Sigmoid colon (tissue), 7 donors: ENCODE measurements around the gene DCLK3. TPM values are rescaled to one million over a fixed set of nuclear protein-coding genes. Genes with fewer than 3 reads are reported as not detected.
A peak's percentile ranks its signal among the peaks of the same experiment; 100 is the strongest.

Experiments
- DNase-seq: peaks from one replicate; pipeline ENCODE4 v3.0.0-alpha.2; 2019
- H3K27ac ChIP-seq, 4 donors: fragments of 200-600 bp; sonication (generic); one replicate each; pipeline ENCODE4 v1.5.1; 2016 to 2019; ENCODE audit warnings: mild to moderate bottlenecking in 1 of 4
- H3K27me3 ChIP-seq, 3 donors: fragments of 200-600 bp; sonication (generic); one replicate each; pipeline ENCODE4 v1.5.1; 2019; ENCODE audit warnings: mild to moderate bottlenecking in 1 of 3
- H3K36me3 ChIP-seq, 4 donors: fragments of 200-600 bp; sonication (generic); one replicate each; pipeline ENCODE4 v1.5.1; 2016 to 2019
- H3K4me1 ChIP-seq, 4 donors: fragments of 200-600 bp; sonication (generic); one replicate each; pipeline ENCODE4 v1.5.1; 2017 to 2019
- H3K4me3 ChIP-seq, 4 donors: fragments of 200-600 bp; sonication (generic); one replicate each; pipeline ENCODE4 v1.5.1; 2017 to 2019; ENCODE audit warnings: mild to moderate bottlenecking in 2 of 4, moderate library complexity in 1 of 4
- H3K9me3 ChIP-seq, 4 donors: fragments of 200-600 bp in 3 of 4; sonication (generic) in 3 of 4; one replicate each; pipeline versions ENCODE4 v1.5.1 to v1.6.1; 2013 to 2019
- CTCF ChIP-seq, 4 experiments: fragments of 450-650 bp in 3 of 4; fragments of 200-600 bp in 1 of 4; IDR thresholded peaks; one replicate each; pipeline ENCODE4 v1.5.1; 2016 to 2019; ENCODE audit warnings: antibody characterized with exemption in 4 of 4, mild to moderate bottlenecking in 3 of 4, moderate library complexity in 2 of 4
- EP300 ChIP-seq, 4 donors: sonication (generic); formaldehyde crosslinking; IDR thresholded peaks; one replicate each; pipeline ENCODE4 v1.6.1; 2017; ENCODE audit warnings: antibody characterized with exemption in 4 of 4
- POLR2A ChIP-seq, 2 donors: fragments of 450-650 bp; IDR thresholded peaks; one replicate each; pipeline ENCODE4 v1.6.1; 2016; ENCODE audit warnings: antibody characterized with exemption in 2 of 2, mild to moderate bottlenecking in 2 of 2, moderate library complexity in 2 of 2
- POLR2AphosphoS5 ChIP-seq, 4 donors: sonication (generic); formaldehyde crosslinking; IDR thresholded peaks; one replicate each; pipeline ENCODE4 v1.6.1; 2017; ENCODE audit warnings: antibody characterized with exemption in 4 of 4
- WGBS, 2 donors: extraction: QIAGEN DNeasy Blood & Tissue Kit; methylation state at CpG; one replicate each; pipeline ENCODE4 v1.1.7; 2013; 5-methylcytosine and 5-hydroxymethylcytosine counted together
- intact Hi-C: fragments of 100-400 bp; cut with DNase I; formaldehyde crosslinking; loops from one replicate; pipeline ENCODE4 v1.15.1; 2023
- polyA plus RNA-seq, 3 donors: library from polyadenylated mRNA; stranded (reverse); fragments of 200-250 nt; gene quantifications; one replicate each; pipeline ENCODE4 v1.2.3, GENCODE V29; 2013
- total RNA-seq, 4 donors: library from RNA; depleted of rRNA; stranded (reverse); fragments of >200 nt; gene quantifications; one replicate each; pipeline ENCODE4 v1.1.0, GENCODE V29; 2016
- donor health status: healthy with polysubstance abuse.
- donor health status: Bipolar disorder and iron deficiency.
- donor health status: healthy.

DCLK3 gene
- total and polyA plus RNA-seq, 7 donors: 0.12 to 0.36 (median 0.23) TPM; not detected in 2

GRCh38 chr3:36707623-36708409 is 56.5 kb downstream of the DCLK3 start:
- Histone ChIP-seq H3K9me3 (no peaks in the 10 kb centered on the region), H3K4me1 (no peaks in the 10 kb centered on the region), H3K27me3 (no peaks in the 10 kb centered on the region), H3K36me3 (no peaks in the 10 kb centered on the region), H3K27ac (no peak overlapping the region), H3K4me3 (no peak overlapping the region)
- no peak for DNase-seq
- intact Hi-C loops: no loop called here
- WGBS, 2 donors: 50 to 56% methylated on average over 6 of the region's 6 CpGs
- no peak for TF ChIP-seq POLR2AphosphoS5 (IDR thresholded peaks at IDR 0.05)

GRCh38 chr3:36705015-36705414 is 59.3 kb downstream of the DCLK3 start:
- intact Hi-C loops: no loop called here
- Histone ChIP-seq H3K9me3 (no peaks in the 10 kb centered on the region), H3K27ac (no peak overlapping the region), H3K36me3 (no peaks in the 10 kb centered on the region), H3K4me1 (no peaks in the 10 kb centered on the region), H3K4me3 (no peak overlapping the region), H3K27me3 (no peaks in the 10 kb centered on the region)
- TF ChIP-seq CTCF (IDR thresholded peaks at IDR 0.05) (no peak), POLR2AphosphoS5 (IDR thresholded peaks at IDR 0.05) (no peak), POLR2A (IDR thresholded peaks at IDR 0.05) (no peak), EP300 (IDR thresholded peaks at IDR 0.05) (no peak)
- no peak for DNase-seq
- WGBS, 2 donors: 58 to 76% methylated on average over 8 of the region's 8 CpGs

- intact Hi-C loops: loop anchor here (5.0 kb wide), 1 partner anchor 582 kb away; no protein-coding TSS in a partner anchor
Measured at GRCh38 chr3:36704280-36704679, 60.1 kb downstream of the DCLK3 start.

GRCh38 chr3:36701249-36701572 is 63.1 kb downstream of the DCLK3 start:
- no peak overlapping the region for H3K4me3 ChIP-seq
- WGBS, 2 donors: 52 to 71% methylated on average over 2 of the region's 2 CpGs
- H3K4me1 ChIP-seq: peaks cover 0 to 12% (median 0%) of the 10 kb centered on the region in 4 donors
- DNase-seq: no peak
- no peaks in the 10 kb centered on the region for H3K27me3 ChIP-seq
- no peak overlapping the region for H3K27ac ChIP-seq
- intact Hi-C loops: loop anchor here (1.0 to 5.0 kb wide), 2 partner anchors 579 to 735 kb away; no protein-coding TSS in a partner anchor
- no peaks in the 10 kb centered on the region for H3K36me3 ChIP-seq
- H3K9me3 ChIP-seq: no peaks in the 10 kb centered on the region
- TF ChIP-seq CTCF (IDR thresholded peaks at IDR 0.05): no peak
- TF ChIP-seq EP300 (IDR thresholded peaks at IDR 0.05): no peak
- no peak for TF ChIP-seq POLR2AphosphoS5 (IDR thresholded peaks at IDR 0.05)
- no peak for TF ChIP-seq POLR2A (IDR thresholded peaks at IDR 0.05)

More at GRCh38 chr3:36704280-36704679, 60.1 kb downstream of the DCLK3 start:
- H3K27ac ChIP-seq: no peak overlapping the region
- 80 to 87% methylated on average over 4 of the region's 4 CpGs for WGBS, 2 donors
- no peaks in the 10 kb centered on the region for H3K4me1 ChIP-seq
- H3K9me3 ChIP-seq: no peaks in the 10 kb centered on the region
- H3K27me3 ChIP-seq: no peaks in the 10 kb centered on the region
- TF ChIP-seq POLR2A (IDR thresholded peaks at IDR 0.05) (no peak), EP300 (IDR thresholded peaks at IDR 0.05) (no peak)
- H3K36me3 ChIP-seq: no peaks in the 10 kb centered on the region
- H3K4me3 ChIP-seq: no peak overlapping the region
- DNase-seq: no peak

- no peak for DNase-seq
- TF ChIP-seq CTCF (IDR thresholded peaks at IDR 0.05) (peak; percentile 46 to 82 (median 66)), POLR2AphosphoS5 (IDR thresholded peaks at IDR 0.05) (no peak), POLR2A (IDR thresholded peaks at IDR 0.05) (no peak)
- no peaks in the 10 kb centered on the region for H3K9me3 ChIP-seq
- H3K4me3 ChIP-seq: no peak overlapping the region
- no peaks in the 10 kb centered on the region for H3K27me3 ChIP-seq
- WGBS, 2 donors: 2 to 9% methylated on average over 3 of the region's 3 CpGs
- no peak overlapping the region for H3K27ac ChIP-seq
- peaks cover 0 to 12% (median 0%) of the 10 kb centered on the region in 4 donors for H3K4me1 ChIP-seq
- H3K36me3 ChIP-seq: no peaks in the 10 kb centered on the region
- intact Hi-C loops: loop anchor here (1.0 to 5.0 kb wide), 2 partner anchors 578 to 734 kb away; no protein-coding TSS in a partner anchor
Measured at GRCh38 chr3:36700537-36701248, 63.7 kb downstream of the DCLK3 start.
